Left lung (tissue), 10 donors: ENCODE results near the gene VSIR. TPM values are rescaled to one million over a fixed set of nuclear protein-coding genes. Genes with fewer than 3 reads are reported as not detected.

Experiments
- ATAC-seq: fragments of 200-7000 bp; cut with Tn5 transposase; one replicate; pipeline ENCODE4 v1.9.1; 2020; ENCODE audit warnings: moderate library complexity
- DNase-seq, 4 donors: peaks; one replicate each; pipeline ENCODE4 v3.0.0-alpha.2; 2013 to 2020
- H3K27ac ChIP-seq, 2 donors: fragments of 200-600 bp; sonication (generic) in 1 of 2; one replicate each; pipeline versions ENCODE4 v1.5.0 to v1.8.0; 2020 to 2021
- H3K27me3 ChIP-seq, 2 donors: fragments of 200-600 bp; sonication (generic) in 1 of 2; one replicate each; pipeline versions ENCODE4 v1.5.0 to v1.8.0; 2020 to 2021
- H3K36me3 ChIP-seq, 2 donors: fragments of 200-600 bp; sonication (generic) in 1 of 2; one replicate each; pipeline versions ENCODE4 v1.5.0 to v1.8.0; 2020 to 2021
- H3K4me1 ChIP-seq, 2 donors: fragments of 200-600 bp; one replicate each; pipeline ENCODE4 v1.8.0; 2021
- H3K4me3 ChIP-seq, 2 donors: fragments of 200-600 bp; sonication (generic) in 1 of 2; one replicate each; pipeline versions ENCODE4 v1.5.0 to v1.8.0; 2020 to 2021; ENCODE audit warnings: mild to moderate bottlenecking in 1 of 2
- H3K9me3 ChIP-seq, 2 donors: fragments of 200-600 bp; sonication (generic) in 1 of 2; one replicate each; pipeline versions ENCODE4 v1.5.0 to v1.8.0; 2020 to 2021
- CTCF ChIP-seq, 2 donors: fragments of 200-600 bp; sonication (generic) in 1 of 2; IDR thresholded peaks; one replicate each; pipeline versions ENCODE4 v1.5.0 to v1.8.0; 2021; ENCODE audit warnings: antibody characterized with exemption in 2 of 2
- intact Hi-C, 2 donors: fragments of 100-400 bp; cut with DNase I; formaldehyde crosslinking; loops; one replicate each; pipeline versions ENCODE4 v1.11.2 to v1.14.2; 2022
- polyA plus RNA-seq, 6 donors: library from polyadenylated mRNA; unstranded; fragments of 120-200 nt; gene quantifications; one replicate each; pipeline ENCODE4 v1.2.1, GENCODE V29; 2013; ENCODE audit not compliant: insufficient read length in 6 of 6
- total RNA-seq, 2 donors: library from RNA; stranded (reverse); fragmentation: NEBNext Ultra II Directional; extraction: Animal tissue kit (Norgen Biotek cat#: 25700); gene quantifications; one replicate each; pipeline ENCODE4 v1.2.1, GENCODE V29; 2021
- donor health status: DM: no; HTN: yes; CAD: no.
- donor health status: DM: no; HTN: no; CAD: no.

The VSIR gene
- total and polyA plus RNA-seq, 8 donors, result 29.9 to 133 (median 37.2) TPM

GRCh38 chr10:71816936-71817618 lies 43.8 kb upstream of the VSIR start:
- Histone ChIP-seq H3K4me1 (peaks cover 0 to 75% of the 10 kb centered on the region in 2 donors), H3K9me3 (no peaks in the 10 kb centered on the region), H3K4me3 (no peak overlapping the region), H3K27ac (peak overlapping the region in 1 of 2 donors; percentile 84), H3K27me3 (no peaks in the 10 kb centered on the region), H3K36me3 (peaks cover 6 to 98% of the 10 kb centered on the region in 2 donors)
- TF ChIP-seq CTCF (IDR thresholded peaks at IDR 0.05), result no peak
- DNase-seq (no peak), ATAC-seq (no peak)
- intact Hi-C loops, result loop anchor here in 1 of 2 donors (10.0 kb wide), 1 partner anchor 432 kb away; no protein-coding TSS in a partner anchor

GRCh38 chr10:71816421-71816851 lies 43.1 kb upstream of the VSIR start:
- H3K9me3 ChIP-seq, result no peaks in the 10 kb centered on the region
- no peak overlapping the region for H3K4me3 ChIP-seq
- no peak for TF ChIP-seq CTCF (IDR thresholded peaks at IDR 0.05)
- H3K36me3 ChIP-seq, result peaks cover 6 to 93% of the 10 kb centered on the region in 2 donors
- peak overlapping the region in 1 of 2 donors; percentile 84 for H3K27ac ChIP-seq
- ATAC-seq, result no peak
- peak in 1 of 4 donors; percentile 13 for DNase-seq
- intact Hi-C loops, result loop anchor here in 1 of 2 donors (10.0 kb wide), 1 partner anchor 432 kb away; no protein-coding TSS in a partner anchor
- H3K27me3 ChIP-seq, result no peaks in the 10 kb centered on the region
- peaks cover 0 to 74% of the 10 kb centered on the region in 2 donors for H3K4me1 ChIP-seq

- intact Hi-C loops, result loop anchor here in 1 of 2 donors (10.0 kb wide), 1 partner anchor 431 kb away; no protein-coding TSS in a partner anchor
- peaks cover 6 to 93% of the 10 kb centered on the region in 2 donors for H3K36me3 ChIP-seq
Measured at GRCh38 chr10:71815515-71816130, 42.3 kb upstream of the VSIR start.

GRCh38 chr10:71814922-71815411 lies 41.6 kb upstream of the VSIR start:
- no peak overlapping the region for H3K27ac ChIP-seq
- intact Hi-C loops, result loop anchor here in 1 of 2 donors (10.0 kb wide), 1 partner anchor 430 kb away; no protein-coding TSS in a partner anchor
- H3K9me3 ChIP-seq, result no peaks in the 10 kb centered on the region
- peaks cover 0 to 59% of the 10 kb centered on the region in 2 donors for H3K4me1 ChIP-seq
- DNase-seq (peak in 1 of 4 donors; percentile 73), ATAC-seq (no peak)
- no peak for TF ChIP-seq CTCF (IDR thresholded peaks at IDR 0.05)
- H3K4me3 ChIP-seq, result no peak overlapping the region
- peaks cover 6 to 93% of the 10 kb centered on the region in 2 donors for H3K36me3 ChIP-seq
- H3K27me3 ChIP-seq, result no peaks in the 10 kb centered on the region

More at GRCh38 chr10:71815515-71816130, 42.3 kb upstream of the VSIR start:
- Histone ChIP-seq H3K4me3 (no peak overlapping the region), H3K9me3 (no peaks in the 10 kb centered on the region), H3K27me3 (no peaks in the 10 kb centered on the region), H3K4me1 (peaks cover 0 to 66% of the 10 kb centered on the region in 2 donors), H3K27ac (peak overlapping the region in 1 of 2 donors; percentile 84)
- no peak for TF ChIP-seq CTCF (IDR thresholded peaks at IDR 0.05)
- no peak for ATAC-seq
- peak in 1 of 4 donors; percentile 29 for DNase-seq
